OCI-LY3 (cell line): ENCODE data around the gene DPP6.

Experiments used
- H2AFZ ChIP-seq: fragments of 200-600, 300-600 bp; shearing (Covaris generic); 2 replicates; pipeline ENCODE4 v1.6.0; 2014; ENCODE audit warnings: antibody characterized with exemption, low read depth, low read length
- H3K27ac ChIP-seq: fragments of 200-600, 300-600 bp; sonication (generic); 2 replicates; pipeline ENCODE4 v1.5.1; 2014; ENCODE audit warnings: mild to moderate bottlenecking, low read length, moderate library complexity, mixed read lengths
- H3K27me3 ChIP-seq: fragments of 200-600, 300-600 bp; sonication (generic); 2 replicates; pipeline ENCODE4 v1.6.1; 2014; ENCODE audit warnings: low read depth, low read length, mixed read lengths
- H3K36me3 ChIP-seq: fragments of 200-600, 300-600 bp; sonication (generic); replicated peaks from 2 replicates; pipeline ENCODE3; 2014; ENCODE audit warnings: low read depth, low read length, mixed read lengths
- H3K4me1 ChIP-seq: fragments of 300-600, 200-600 bp; sonication (generic); 2 replicates; pipeline ENCODE4 v1.6.1; 2014; ENCODE audit warnings: low read length, mixed read lengths
- H3K4me2 ChIP-seq: fragments of 200-600, 300-600 bp; sonication (generic); 2 replicates; pipeline ENCODE4 v1.6.1; 2014; ENCODE audit warnings: low read length, mixed read lengths
- H3K4me3 ChIP-seq: fragments of 300-600, 200-600 bp; sonication (generic); 2 replicates; pipeline ENCODE4 v1.5.1; 2014; ENCODE audit warnings: antibody characterized with exemption, mild to moderate bottlenecking, low read length, moderate library complexity
- H3K79me2 ChIP-seq: fragments of 300-600, 200-600 bp; shearing (Covaris generic); 2 replicates; pipeline ENCODE4 v1.6.1; 2014; ENCODE audit warnings: mild to moderate bottlenecking, low read length, mixed read lengths
- H3K9ac ChIP-seq: fragments of 300-600, 200-600 bp; shearing (Covaris generic); 2 replicates; pipeline ENCODE4 v1.6.0; 2014; ENCODE audit warnings: mild to moderate bottlenecking, low read length, moderate library complexity
- H3K9me3 ChIP-seq: fragments of 200-600, 300-600 bp; shearing (Covaris generic); 2 replicates; pipeline ENCODE4 v1.6.1; 2014; ENCODE audit warnings: low read length, mixed read lengths; ENCODE audit not compliant: insufficient read depth
- H4K20me1 ChIP-seq: fragments of 200-600, 300-600 bp; sonication (generic); 2 replicates; pipeline ENCODE4 v1.6.1; 2016; ENCODE audit warnings: low read length, mixed read lengths; ENCODE audit not compliant: insufficient read depth
- EZH2phosphoT487 ChIP-seq: fragments of 200-600 bp; shearing (Covaris generic); IDR thresholded peaks from 2 replicates; pipeline ENCODE4 v1.6.1; 2018; ENCODE audit warnings: antibody characterized with exemption, mixed run types, low read depth
- TF ChIP-seq, protein P1 (sequence below): fragments of 200-600, 300-600 bp; sonication (generic); IDR thresholded peaks from 2 replicates; pipeline ENCODE4 v1.5.1; 2014; ENCODE audit warnings: antibody characterized with exemption, low read length, low read depth

The DPP6 gene

DNA sequence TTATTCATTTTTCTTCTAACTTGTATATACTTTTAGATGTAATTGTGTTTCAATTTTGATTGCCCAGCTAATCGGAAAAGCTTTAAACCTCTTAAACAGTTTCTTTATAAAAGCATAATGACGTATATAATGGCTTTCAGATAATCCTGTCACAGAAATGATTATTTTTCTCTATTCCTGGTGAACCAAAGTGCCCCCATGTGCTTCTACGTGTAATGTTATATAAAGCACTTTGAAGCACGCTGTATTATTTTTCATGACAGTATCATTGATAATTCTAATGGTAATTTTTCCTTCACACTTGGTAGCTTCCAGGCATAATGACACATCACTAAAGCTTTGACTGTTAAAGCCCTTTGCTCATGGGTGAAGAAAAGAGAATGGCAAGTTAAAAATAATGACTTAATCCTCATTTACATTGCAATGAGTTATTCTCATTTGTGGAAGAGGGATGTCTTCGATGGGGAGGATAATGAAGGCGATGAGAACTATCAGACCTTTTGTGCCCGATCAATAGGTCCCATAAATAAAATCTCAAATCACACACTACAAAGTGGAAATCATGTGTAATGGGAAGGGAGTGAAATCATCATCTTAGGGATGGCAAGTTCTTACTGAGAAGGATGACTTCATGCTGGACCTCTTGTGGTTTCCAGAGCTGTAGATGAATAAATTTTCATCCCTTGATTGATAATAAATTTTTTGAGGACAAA lies 460.1 kb downstream of the DPP6 start:
- no peak overlapping the region for H3K4me3 ChIP-seq
- no peak overlapping the region for H3K4me2 ChIP-seq
- TF ChIP-seq, protein P1, sequence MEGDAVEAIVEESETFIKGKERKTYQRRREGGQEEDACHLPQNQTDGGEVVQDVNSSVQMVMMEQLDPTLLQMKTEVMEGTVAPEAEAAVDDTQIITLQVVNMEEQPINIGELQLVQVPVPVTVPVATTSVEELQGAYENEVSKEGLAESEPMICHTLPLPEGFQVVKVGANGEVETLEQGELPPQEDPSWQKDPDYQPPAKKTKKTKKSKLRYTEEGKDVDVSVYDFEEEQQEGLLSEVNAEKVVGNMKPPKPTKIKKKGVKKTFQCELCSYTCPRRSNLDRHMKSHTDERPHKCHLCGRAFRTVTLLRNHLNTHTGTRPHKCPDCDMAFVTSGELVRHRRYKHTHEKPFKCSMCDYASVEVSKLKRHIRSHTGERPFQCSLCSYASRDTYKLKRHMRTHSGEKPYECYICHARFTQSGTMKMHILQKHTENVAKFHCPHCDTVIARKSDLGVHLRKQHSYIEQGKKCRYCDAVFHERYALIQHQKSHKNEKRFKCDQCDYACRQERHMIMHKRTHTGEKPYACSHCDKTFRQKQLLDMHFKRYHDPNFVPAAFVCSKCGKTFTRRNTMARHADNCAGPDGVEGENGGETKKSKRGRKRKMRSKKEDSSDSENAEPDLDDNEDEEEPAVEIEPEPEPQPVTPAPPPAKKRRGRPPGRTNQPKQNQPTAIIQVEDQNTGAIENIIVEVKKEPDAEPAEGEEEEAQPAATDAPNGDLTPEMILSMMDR, result no peak
- no peak for TF ChIP-seq EZH2phosphoT487
- H3K36me3 ChIP-seq, result no peaks in the 10 kb centered on the region
- H3K9ac ChIP-seq, result no peak overlapping the region
- no peak overlapping the region for H2AFZ ChIP-seq
- H3K27me3 ChIP-seq, result 0 out of 2 replicates have a peak, but pooled peaks cover 3% of the 10 kb centered on the region
- H3K27ac ChIP-seq, result no peak overlapping the region
- no peaks in the 10 kb centered on the region for H3K9me3 ChIP-seq
- H3K79me2 ChIP-seq, result no peaks in the 10 kb centered on the region
- no peaks in the 10 kb centered on the region for H3K4me1 ChIP-seq
- no peaks in the 10 kb centered on the region for H4K20me1 ChIP-seq

DNA sequence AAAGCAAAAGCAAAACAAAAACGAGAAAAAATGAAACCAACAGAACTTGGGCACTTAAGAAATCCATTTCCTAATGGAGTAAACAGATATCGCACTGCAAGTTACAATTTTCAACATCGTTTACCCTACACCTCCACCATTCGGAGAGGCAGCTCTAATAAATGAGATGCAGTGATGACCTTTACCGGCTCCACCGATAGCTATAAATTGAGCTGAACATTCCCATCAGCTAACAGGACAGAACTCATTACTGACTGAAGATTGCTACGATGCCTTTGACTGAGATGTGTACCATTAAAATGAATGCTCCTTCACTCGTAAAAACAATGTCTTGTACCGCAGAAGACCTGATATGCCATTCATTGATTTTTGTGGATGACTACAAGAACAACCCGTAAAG lies 465.6 kb downstream of the DPP6 start:
- TF ChIP-seq, protein P1, result no peak
- no peak for TF ChIP-seq EZH2phosphoT487
- Histone ChIP-seq H3K36me3 (no peaks in the 10 kb centered on the region), H3K4me3 (no peak overlapping the region), H4K20me1 (no peaks in the 10 kb centered on the region), H3K4me1 (no peaks in the 10 kb centered on the region), H3K9ac (no peak overlapping the region), H3K27ac (no peak overlapping the region), H3K4me2 (no peak overlapping the region), H3K79me2 (no peaks in the 10 kb centered on the region), H3K27me3 (no peaks in the 10 kb centered on the region), H3K9me3 (no peaks in the 10 kb centered on the region), H2AFZ (no peak overlapping the region)

DNA sequence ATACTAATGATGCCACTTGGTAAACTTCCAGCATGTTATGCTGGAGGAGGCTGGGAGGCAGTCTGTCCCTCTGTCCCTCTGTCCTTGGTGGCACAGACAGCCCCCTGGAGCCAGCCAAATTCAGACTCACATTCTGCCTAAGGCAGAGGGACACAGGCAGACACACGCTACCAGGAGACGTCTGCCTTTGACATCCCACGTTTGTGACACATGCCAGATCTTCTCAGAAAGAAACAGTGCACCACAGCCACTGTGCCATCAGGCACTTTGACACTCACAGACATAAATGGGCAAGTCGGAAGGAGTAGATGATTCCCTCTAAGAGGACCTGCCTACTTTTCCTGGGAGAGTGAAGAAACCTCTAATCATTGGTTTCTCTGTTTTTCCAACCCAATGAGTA lies 467.0 kb downstream of the DPP6 start:
- no peak overlapping the region for H3K9ac ChIP-seq
- TF ChIP-seq EZH2phosphoT487, result no peak
- TF ChIP-seq, protein P1, result no peak
- H3K79me2 ChIP-seq, result no peaks in the 10 kb centered on the region
- H3K4me2 ChIP-seq, result no peak overlapping the region
- H3K36me3 ChIP-seq, result no peaks in the 10 kb centered on the region
- H3K9me3 ChIP-seq, result no peaks in the 10 kb centered on the region
- no peak overlapping the region for H3K4me3 ChIP-seq
- H3K27me3 ChIP-seq, result no peaks in the 10 kb centered on the region
- H3K27ac ChIP-seq, result no peak overlapping the region
- no peak overlapping the region for H2AFZ ChIP-seq
- no peaks in the 10 kb centered on the region for H4K20me1 ChIP-seq
- H3K4me1 ChIP-seq, result no peaks in the 10 kb centered on the region

DNA sequence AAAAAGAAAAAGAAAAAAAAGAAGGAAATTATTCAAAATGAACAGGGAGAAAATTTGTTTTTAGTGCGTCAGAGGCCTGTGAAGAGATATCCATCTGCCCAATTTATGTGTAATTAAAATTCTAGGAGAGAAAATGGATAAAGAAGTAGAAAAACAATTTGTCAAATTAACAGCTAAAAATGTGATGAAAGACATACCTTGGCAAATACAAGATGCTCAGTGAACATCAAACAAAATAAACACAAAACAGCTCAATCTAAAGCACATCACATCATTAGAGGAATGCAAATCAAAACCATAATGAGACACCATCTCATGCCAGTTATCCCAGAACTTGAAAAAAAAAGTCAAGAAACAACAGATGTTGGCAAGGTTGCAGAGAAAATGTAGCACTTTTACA lies 477.9 kb downstream of the DPP6 start:
- H3K27me3 ChIP-seq, result no peaks in the 10 kb centered on the region
- TF ChIP-seq EZH2phosphoT487, result no peak
- TF ChIP-seq, protein P1, result no peak
- H2AFZ ChIP-seq, result no peak overlapping the region
- no peaks in the 10 kb centered on the region for H3K36me3 ChIP-seq
- no peaks in the 10 kb centered on the region for H3K9me3 ChIP-seq
- H3K4me1 ChIP-seq, result no peaks in the 10 kb centered on the region
- H3K79me2 ChIP-seq, result no peaks in the 10 kb centered on the region
- H3K4me2 ChIP-seq, result no peak overlapping the region
- H3K4me3 ChIP-seq, result no peak overlapping the region
- no peak overlapping the region for H3K9ac ChIP-seq
- H4K20me1 ChIP-seq, result no peaks in the 10 kb centered on the region
- H3K27ac ChIP-seq, result no peak overlapping the region
